ENCODE results near the gene UBALD2.

- TF ChIP-seq CTCF (IDR thresholded peaks at IDR 0.05), result no peak
- no peak for TF ChIP-seq EP300 (IDR thresholded peaks at IDR 0.05)
Measured at GRCh38 chr17:76236603-76237002, 28.5 kb upstream of the UBALD2 start.
